ENCODE data around the gene PLXDC2.
"Not testable (repeated sequence)": the region's sequence is repeated elsewhere in the genome, so short reads cannot be mapped to it uniquely, and the experiment has no call there.

The PLXDC2 gene

GRCh38 chr10:19987931-19988330 is 171.7 kb downstream of the PLXDC2 start:
- DNase-seq = no peak

DNA sequence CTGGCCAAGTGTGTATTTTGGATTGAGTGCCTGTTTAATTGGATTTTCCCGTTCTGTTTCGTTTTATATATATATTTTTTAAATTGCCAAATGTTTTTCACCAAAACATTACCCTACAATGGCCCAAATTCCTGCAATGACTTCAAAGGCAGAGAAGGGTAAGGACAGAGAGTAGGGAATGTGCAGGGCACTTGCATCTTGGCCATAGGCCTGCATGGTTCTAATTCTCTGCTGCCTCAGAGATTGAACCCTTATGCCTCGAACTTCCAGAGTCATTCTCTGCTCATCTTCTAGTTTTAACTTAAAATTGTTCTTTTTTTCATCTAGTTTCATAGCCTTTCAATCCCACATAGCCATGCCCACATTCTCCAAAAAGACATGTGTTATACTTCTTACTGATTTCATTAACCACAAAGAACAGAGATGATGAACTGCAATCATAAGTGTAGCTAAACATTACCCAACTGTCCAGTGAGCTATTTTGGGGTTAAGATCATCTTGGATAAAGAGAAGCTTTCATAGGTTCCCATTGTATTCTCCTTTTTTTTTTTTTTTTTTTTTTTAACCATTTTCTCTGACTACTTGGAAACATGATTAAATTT is 177.6 kb downstream of the PLXDC2 start:
- DNase-seq = no peak

- DNase-seq = no peak
Measured at GRCh38 chr10:19998482-19998881, 182.2 kb downstream of the PLXDC2 start.

- DNase-seq = no peak
Measured at GRCh38 chr10:19999431-19999830, 183.2 kb downstream of the PLXDC2 start.

DNA sequence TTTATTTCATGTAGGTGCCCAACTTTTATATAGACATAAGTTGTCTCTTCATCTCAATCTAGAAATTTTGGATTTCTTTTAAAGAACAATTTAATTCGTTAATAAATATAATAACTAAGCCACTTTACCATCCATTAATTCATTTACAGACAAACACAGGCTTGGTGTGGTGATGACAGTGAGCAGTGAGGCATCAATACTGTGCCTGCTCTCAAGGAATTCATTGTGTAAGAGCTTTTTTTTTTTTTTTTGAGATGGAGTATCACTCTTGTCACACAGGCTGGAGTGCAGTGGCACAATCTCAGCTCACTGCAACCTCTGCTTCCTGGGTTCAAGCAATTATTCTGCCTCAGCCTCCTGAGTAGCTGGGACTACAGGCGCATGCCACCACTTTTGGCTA is 185.8 kb downstream of the PLXDC2 start:
- not testable (repeated sequence) for DNase-seq

GRCh38 chr10:20002657-20003056 is 186.4 kb downstream of the PLXDC2 start:
- DNase-seq = no peak

GRCh38 chr10:20004087-20004523 is 187.9 kb downstream of the PLXDC2 start:
- DNase-seq = no peak

GRCh38 chr10:20005638-20006037 is 189.4 kb downstream of the PLXDC2 start:
- DNase-seq = no peak

DNA sequence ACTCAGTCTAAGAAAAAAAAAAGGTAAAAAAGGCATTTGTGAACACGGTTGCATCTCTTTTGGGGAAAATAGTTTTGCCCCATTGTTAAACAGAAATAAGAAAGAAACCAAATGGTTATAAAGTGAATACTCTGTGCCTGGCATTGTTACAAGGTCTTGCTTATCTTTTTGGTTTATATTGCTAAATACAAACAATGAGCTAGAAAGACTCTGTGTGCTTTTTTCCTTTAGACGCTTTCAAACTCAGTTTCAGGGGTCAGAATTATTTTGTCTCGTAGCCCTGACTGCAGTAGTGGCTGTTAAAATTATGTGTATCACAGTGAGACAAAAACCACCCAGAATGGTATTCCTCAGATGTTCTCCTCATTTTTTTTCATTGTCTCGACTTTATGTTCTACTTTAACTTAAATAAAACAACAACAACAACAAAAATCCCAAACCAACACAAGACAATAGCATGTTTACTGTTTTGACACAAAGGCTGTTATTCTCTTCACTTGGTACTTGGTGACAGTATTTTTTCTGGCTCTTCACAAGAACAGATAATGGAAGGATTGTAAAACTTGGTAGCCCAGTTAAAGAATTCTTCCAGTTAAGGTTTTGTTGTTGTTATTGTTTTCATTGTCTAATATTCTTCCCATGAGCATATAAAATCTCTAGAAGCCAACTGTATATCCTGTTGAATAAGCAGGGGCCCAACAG is 190.1 kb downstream of the PLXDC2 start:
- no peak for DNase-seq

- DNase-seq = no peak
Measured at GRCh38 chr10:20007426-20007825, 191.2 kb downstream of the PLXDC2 start.

- DNase-seq = no peak
Measured at GRCh38 chr10:20013991-20014750, 197.9 kb downstream of the PLXDC2 start.

GRCh38 chr10:20017961-20018360 is 201.7 kb downstream of the PLXDC2 start:
- no peak for DNase-seq

- no peak for DNase-seq
Measured at GRCh38 chr10:20020677-20021076, 204.4 kb downstream of the PLXDC2 start.

GRCh38 chr10:20029523-20029922 is 213.3 kb downstream of the PLXDC2 start:
- DNase-seq = no peak

GRCh38 chr10:20033476-20033875 is 217.2 kb downstream of the PLXDC2 start:
- DNase-seq = no peak

- no peak for DNase-seq
Measured at GRCh38 chr10:20034732-20035131, 218.5 kb downstream of the PLXDC2 start.

GRCh38 chr10:20040012-20040411 is 223.8 kb downstream of the PLXDC2 start:
- no peak for DNase-seq

GRCh38 chr10:20041931-20042330 is 225.7 kb downstream of the PLXDC2 start:
- DNase-seq = no peak

GRCh38 chr10:20045100-20045499 is 228.9 kb downstream of the PLXDC2 start:
- DNase-seq = not testable (repeated sequence)

DNA sequence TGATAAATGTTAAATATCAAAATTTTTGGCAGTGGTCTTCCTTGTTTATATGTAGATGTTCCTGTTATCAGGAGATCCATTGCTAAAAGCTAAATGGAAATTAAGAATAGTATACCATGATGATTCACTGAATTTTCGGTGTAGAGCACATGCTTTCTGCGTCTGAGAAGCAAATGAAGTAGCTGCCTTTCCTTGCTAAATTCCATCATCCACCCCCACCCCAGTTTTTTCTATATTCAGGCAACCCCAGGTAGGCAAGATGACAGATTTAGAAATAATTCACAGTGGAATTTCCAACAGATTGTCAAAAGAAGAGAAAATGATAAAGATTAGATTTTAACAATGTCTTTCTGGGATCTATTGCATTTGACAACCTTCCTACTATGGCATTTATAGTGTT is 231.9 kb downstream of the PLXDC2 start:
- DNase-seq = no peak

DNA sequence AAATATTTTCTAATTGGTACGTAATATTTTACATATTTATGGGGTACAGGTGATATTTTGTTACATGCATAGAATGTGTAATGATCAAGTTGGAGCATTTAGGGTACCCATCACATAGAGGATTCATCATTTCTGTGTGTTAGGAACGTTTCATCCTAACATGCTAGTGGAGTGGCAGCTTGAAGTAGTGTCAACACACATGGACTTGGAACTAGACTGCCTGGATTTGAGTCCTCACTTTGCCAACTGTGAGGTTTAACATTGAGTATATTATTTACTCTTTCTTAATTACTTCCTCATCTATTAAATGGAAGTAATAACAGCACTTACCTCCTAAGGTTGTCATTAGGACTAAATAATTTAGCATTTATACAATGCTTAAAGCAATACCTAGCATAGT is 241.9 kb downstream of the PLXDC2 start:
- no peak for DNase-seq

GRCh38 chr10:20059084-20059835 is 243.0 kb downstream of the PLXDC2 start:
- peak; percentile 6 for DNase-seq

- DNase-seq = no peak
Measured at GRCh38 chr10:20065814-20066213, 249.6 kb downstream of the PLXDC2 start.
